Spleen (tissue), 7 donors: ENCODE data around the gene CALY.

Source experiments
- CTCF ChIP-seq, 11 experiments: fragments of 200-600 bp in 7 of 11; fragments of 450-650 bp in 4 of 11; sonication (generic) in 4 of 11; IDR thresholded peaks in 8 of 11; conservative IDR thresholded peaks in 3 of 11; 1 replicate in 7 of 11; 2 replicates in 4 of 11; pipeline versions ENCODE4 v1.4.0 to v1.8.0; 2016 to 2021; ENCODE audit warnings: antibody characterized with exemption in 11 of 11, inconsistent platforms in 4 of 11, mild to moderate bottlenecking in 1 of 11
- POLR2A ChIP-seq, 3 donors: fragments of 450-650 bp; IDR thresholded peaks; one replicate each; pipeline ENCODE4 v1.5.1; 2017; ENCODE audit warnings: antibody characterized with exemption in 3 of 3, mild to moderate bottlenecking in 1 of 3
- donor health status: DM: no; HTN: no; CAD: no; lungs with moderate emphysema.
- donor health status: DM: no; HTN: no; CAD: no.
- donor health status: DM: no; HTN: no; CAD: no.

GRCh38 chr10:133287832-133288500 lies 48.7 kb downstream of the CALY start:
- no peak for TF ChIP-seq POLR2A (IDR thresholded peaks at IDR 0.05)
- no peak for TF ChIP-seq CTCF (IDR thresholded peaks at IDR 0.05 in 8 of 11, conservative IDR thresholded peaks at IDR 0.05 in 3 of 11)
